ENCODE data around the gene MAN1C1. TPM values are rescaled to one million over a fixed set of nuclear protein-coding genes. Genes with fewer than 3 reads are reported as not detected.

The MAN1C1 gene
- total RNA-seq, 2 donors from 2014 or later = 2.7 to 4.3 TPM

DNA sequence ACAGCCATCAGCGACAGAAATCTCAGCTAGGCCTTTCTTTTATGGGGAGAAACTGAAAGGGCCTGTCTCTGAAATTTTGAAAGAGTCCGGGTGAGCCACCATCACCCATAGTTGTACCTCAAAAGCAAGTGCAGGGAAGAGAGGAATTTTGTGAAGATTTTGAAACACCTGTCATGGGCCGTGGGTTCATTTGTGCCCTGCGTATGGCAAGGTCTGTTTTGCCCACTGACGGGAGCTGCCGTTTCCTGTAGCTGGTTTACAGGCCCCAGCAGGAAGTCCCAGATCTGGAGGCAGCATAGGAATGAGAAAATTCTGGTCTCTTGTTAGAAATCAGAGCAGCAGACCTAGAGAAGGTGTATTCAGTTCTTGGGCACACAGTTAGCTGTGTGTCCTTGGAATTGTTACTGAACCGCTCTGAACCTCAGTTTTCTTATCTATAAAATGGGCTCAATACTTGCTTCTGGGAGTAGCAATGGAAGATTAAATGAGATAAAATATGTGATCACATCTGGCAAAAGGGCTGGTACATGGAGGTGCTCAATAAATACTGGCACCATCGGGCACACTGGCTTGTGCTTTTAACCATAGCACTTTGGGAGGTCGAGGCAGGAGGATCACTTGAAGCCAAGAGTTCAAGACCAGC lies 52.5 kb downstream of the MAN1C1 start:
- no peak for TF ChIP-seq CTCF (IDR thresholded peaks at IDR 0.05)
- DNase-seq = no peak
- no peaks in the 10 kb centered on the region for H3K9me3 ChIP-seq
- H3K4me1 ChIP-seq = no peaks in the 10 kb centered on the region
- no peak overlapping the region for H3K9ac ChIP-seq (ENCODE audit: low read depth in 2 of 2, low read length in 2 of 2)
- no peaks in the 10 kb centered on the region for H3K36me3 ChIP-seq
- intact Hi-C loops (cut with DNase I) = no loop called here
- H3K27ac ChIP-seq = no peak overlapping the region
- no peaks in the 10 kb centered on the region for H3K27me3 ChIP-seq
- no peak overlapping the region for H3K4me3 ChIP-seq

GRCh38 chr1:25669781-25670567 lies 53.4 kb downstream of the MAN1C1 start:
- Histone ChIP-seq H3K9me3 (no peaks in the 10 kb centered on the region), H3K9ac (ENCODE audit: low read depth in 2 of 2, low read length in 2 of 2) (no peak overlapping the region), H3K27ac (no peak overlapping the region), H3K36me3 (no peaks in the 10 kb centered on the region), H3K4me3 (no peak overlapping the region), H3K27me3 (no peaks in the 10 kb centered on the region), H3K4me1 (no peaks in the 10 kb centered on the region)
- no peak for TF ChIP-seq CTCF (IDR thresholded peaks at IDR 0.05)
- no peak for DNase-seq
- intact Hi-C loops (cut with DNase I) = no loop called here

DNA sequence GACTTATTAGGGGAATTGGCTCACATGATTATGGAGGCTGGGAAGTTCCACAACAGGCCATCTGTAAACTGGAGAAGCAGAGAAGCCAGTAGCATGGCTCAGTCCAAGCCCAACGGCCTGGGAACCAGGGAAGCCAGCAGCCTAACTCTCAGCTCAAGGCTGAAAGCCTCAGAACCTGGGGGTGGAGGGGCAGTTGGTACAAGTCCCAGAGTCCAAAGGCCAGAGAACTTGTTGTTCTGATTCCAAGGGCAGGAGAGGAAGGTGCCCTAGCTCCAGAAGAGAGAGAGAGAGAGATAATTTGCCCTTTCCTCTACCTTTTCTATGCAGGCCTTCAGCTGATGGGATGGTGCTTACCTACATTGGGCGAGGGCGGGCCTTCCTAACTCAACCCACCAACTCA lies 55.3 kb downstream of the MAN1C1 start:
- Histone ChIP-seq H3K27me3 (no peaks in the 10 kb centered on the region), H3K36me3 (no peaks in the 10 kb centered on the region), H3K4me1 (no peaks in the 10 kb centered on the region), H3K27ac (no peak overlapping the region), H3K4me3 (no peak overlapping the region), H3K9ac (ENCODE audit: low read depth in 2 of 2, low read length in 2 of 2) (no peak overlapping the region), H3K9me3 (no peaks in the 10 kb centered on the region)
- DNase-seq = no peak
- intact Hi-C loops (cut with DNase I) = no loop called here
- no peak for TF ChIP-seq CTCF (IDR thresholded peaks at IDR 0.05)

- H3K4me3 ChIP-seq = no peak overlapping the region
- no peaks in the 10 kb centered on the region for H3K9me3 ChIP-seq
- DNase-seq = no peak
- H3K9ac ChIP-seq (ENCODE audit: low read depth in 2 of 2, low read length in 2 of 2) = no peak overlapping the region
- intact Hi-C loops (cut with DNase I) = no loop called here
- H3K36me3 ChIP-seq = no peaks in the 10 kb centered on the region
- TF ChIP-seq CTCF (IDR thresholded peaks at IDR 0.05) = no peak
- H3K27ac ChIP-seq = no peak overlapping the region
- no peaks in the 10 kb centered on the region for H3K27me3 ChIP-seq
- no peaks in the 10 kb centered on the region for H3K4me1 ChIP-seq
Observed at GRCh38 chr1:25672763-25673409, 56.3 kb downstream of the MAN1C1 start.

DNA sequence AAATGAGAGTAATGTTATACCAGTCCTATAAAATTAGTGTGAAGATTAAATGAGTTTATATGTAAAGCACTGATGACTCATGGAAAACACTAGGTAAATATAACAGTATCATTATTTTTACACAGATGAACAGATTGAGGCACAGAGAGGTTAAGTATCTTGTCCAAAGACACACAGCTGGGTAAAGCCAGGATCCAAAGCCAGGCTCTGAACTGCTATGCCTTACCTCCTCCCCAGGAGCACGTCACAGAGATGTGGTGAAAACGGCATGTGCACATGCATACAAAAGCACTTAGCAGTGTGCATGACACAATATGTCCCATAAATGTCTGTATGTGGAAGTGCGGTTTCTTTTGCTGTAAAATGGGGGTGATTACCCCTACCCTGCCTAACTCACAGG lies 56.9 kb downstream of the MAN1C1 start:
- H3K9me3 ChIP-seq = no peaks in the 10 kb centered on the region

More for the DNA sequence above, 56.9 kb downstream of the MAN1C1 start:
- no peak overlapping the region for H3K4me3 ChIP-seq
- TF ChIP-seq CTCF (IDR thresholded peaks at IDR 0.05) = no peak
- no peaks in the 10 kb centered on the region for H3K4me1 ChIP-seq
- intact Hi-C loops (cut with DNase I) = no loop called here
- no peak for DNase-seq
- H3K36me3 ChIP-seq = no peaks in the 10 kb centered on the region
- no peak overlapping the region for H3K9ac ChIP-seq (ENCODE audit: low read depth in 2 of 2, low read length in 2 of 2)
- no peaks in the 10 kb centered on the region for H3K27me3 ChIP-seq
- H3K27ac ChIP-seq = no peak overlapping the region
